Keratinocyte (primary cell): ENCODE results near the gene SNX24. TPM values are rescaled to one million over a fixed set of nuclear protein-coding genes. Genes with fewer than 3 reads are reported as not detected.

Experiments
- DNase-seq: peaks from one replicate; pipeline ENCODE4 v3.0.0-alpha.2; 2011; ENCODE audit warnings: low read depth, missing footprints, low spot score
- FAIRE-seq: peaks from 2 replicates; lab custom pipeline; 2011; peaks lifted over from hg19 to GRCh38; lab: Jason Lieb, UNC
- H2AFZ ChIP-seq: 2 replicates; pipeline ENCODE4 v1.6.0; 2012; ENCODE audit warnings: low read length, control low read depth, inconsistent platforms; ENCODE audit not compliant: control insufficient read depth
- H3K27ac ChIP-seq: 2 replicates; pipeline ENCODE4 v1.5.1; 2011; ENCODE audit warnings: low read length; ENCODE audit not compliant: control insufficient read depth, insufficient read depth
- H3K27me3 ChIP-seq: 3 replicates; pipeline ENCODE4 v1.6.0; 2011; ENCODE audit warnings: low read length; ENCODE audit not compliant: control insufficient read depth, insufficient read depth; ENCODE audit errors: extremely low read depth
- H3K36me3 ChIP-seq, 2 experiments: 2 replicates in 1 of 2; 3 replicates in 1 of 2; pipeline ENCODE4 v1.5.1; 2011; ENCODE audit warnings: low read length in 2 of 2, mild to moderate bottlenecking in 1 of 2; ENCODE audit not compliant: control insufficient read depth in 2 of 2, insufficient read depth in 2 of 2; ENCODE audit errors: extremely low read depth in 1 of 2
- H3K4me1 ChIP-seq: 3 replicates; pipeline ENCODE4 v1.5.1; 2011; ENCODE audit warnings: low read length; ENCODE audit not compliant: control insufficient read depth, insufficient read depth; ENCODE audit errors: extremely low read depth
- H3K4me2 ChIP-seq: 3 replicates; pipeline ENCODE4 v1.6.0; 2011; ENCODE audit warnings: low read depth, low read length; ENCODE audit not compliant: control insufficient read depth, insufficient read depth; ENCODE audit errors: extremely low read depth
- H3K4me3 ChIP-seq, 3 experiments: fragments of 200-600 bp in 1 of 3; sonication (generic) in 1 of 3; 2 replicates in 2 of 3; 3 replicates in 1 of 3; pipeline ENCODE4 v1.5.1; 2011 to 2016; ENCODE audit warnings: low read length in 3 of 3, mild to moderate bottlenecking in 3 of 3, control low read depth in 2 of 3, inconsistent platforms in 1 of 3, low read depth in 1 of 3, mixed read lengths in 1 of 3, mixed run types in 1 of 3, moderate library complexity in 1 of 3; ENCODE audit not compliant: control insufficient read depth in 2 of 3, insufficient read depth in 2 of 3; ENCODE audit errors: extremely low read depth in 1 of 3
- H3K79me2 ChIP-seq: 2 replicates; pipeline ENCODE4 v1.6.0; 2012; ENCODE audit warnings: low read length; ENCODE audit not compliant: control insufficient read depth, insufficient read depth
- H3K9ac ChIP-seq: 3 replicates; pipeline ENCODE4 v1.6.0; 2011; ENCODE audit warnings: low read length; ENCODE audit not compliant: control insufficient read depth, insufficient read depth; ENCODE audit errors: extremely low read depth
- H3K9me1 ChIP-seq: 3 replicates; pipeline ENCODE4 v1.6.0; 2011; ENCODE audit warnings: low read length; ENCODE audit not compliant: control insufficient read depth, insufficient read depth; ENCODE audit errors: extremely low read depth
- H3K9me3 ChIP-seq: 2 replicates; pipeline ENCODE4 v1.5.1; 2012; ENCODE audit warnings: low read depth, low read length; ENCODE audit not compliant: control insufficient read depth
- H4K20me1 ChIP-seq: 3 replicates; pipeline ENCODE4 v1.6.0; 2011; ENCODE audit warnings: low read length; ENCODE audit not compliant: control insufficient read depth, insufficient read depth; ENCODE audit errors: extremely low read depth
- EZH2 ChIP-seq: IDR thresholded peaks from one replicate; pipeline ENCODE4 v1.6.1; 2012; ENCODE audit warnings: inconsistent platforms, mild to moderate bottlenecking, low read length, moderate library complexity
- dilution Hi-C: fragments of 300-500 bp; cut with MboI; formaldehyde crosslinking; loops from one replicate; pipeline ENCODE4 v1.7.0; 2020; ENCODE audit warnings: low sequenced_read_pairs; ENCODE audit not compliant: extremely low pct_ligation_motif_present
- polyA plus RNA-seq, 5 experiments: library from polyadenylated mRNA; depleted of rRNA in 3 of 5; stranded (reverse) in 3 of 5; stranded (forward) in 1 of 5; unstranded in 1 of 5; fragments of >200 nt; gene quantifications; 1 replicate in 1 of 5; 2 replicates in 3 of 5; 3 replicates in 1 of 5; pipeline versions ENCODE4 v1.2.1 to v1.2.3, GENCODE V29; 2011 to 2012; ENCODE audit warnings: missing spikeins in 2 of 5, low read depth in 1 of 5, low replicate concordance in 1 of 5
- TF ChIP-seq, protein P1 (sequence below), 3 experiments: IDR thresholded peaks in 1 of 3; conservative IDR thresholded peaks in 1 of 3; optimal IDR thresholded peaks in 1 of 3; 2 replicates in 2 of 3; 3 replicates in 1 of 3; pipeline versions ENCODE3 to v1.5.1; 2011; ENCODE audit warnings: low read length in 3 of 3, mild to moderate bottlenecking in 3 of 3, moderate library complexity in 2 of 3, control low read depth in 1 of 3, inconsistent platforms in 1 of 3; ENCODE audit not compliant: insufficient read depth in 2 of 3; ENCODE audit errors: extremely low read depth in 1 of 3

The SNX24 gene
- polyA plus RNA-seq, 1 donor (not counting 4 experiments of a cell fraction or from before 2014, with no cell fraction given) = 15.0 TPM

- TF ChIP-seq, protein P1, sequence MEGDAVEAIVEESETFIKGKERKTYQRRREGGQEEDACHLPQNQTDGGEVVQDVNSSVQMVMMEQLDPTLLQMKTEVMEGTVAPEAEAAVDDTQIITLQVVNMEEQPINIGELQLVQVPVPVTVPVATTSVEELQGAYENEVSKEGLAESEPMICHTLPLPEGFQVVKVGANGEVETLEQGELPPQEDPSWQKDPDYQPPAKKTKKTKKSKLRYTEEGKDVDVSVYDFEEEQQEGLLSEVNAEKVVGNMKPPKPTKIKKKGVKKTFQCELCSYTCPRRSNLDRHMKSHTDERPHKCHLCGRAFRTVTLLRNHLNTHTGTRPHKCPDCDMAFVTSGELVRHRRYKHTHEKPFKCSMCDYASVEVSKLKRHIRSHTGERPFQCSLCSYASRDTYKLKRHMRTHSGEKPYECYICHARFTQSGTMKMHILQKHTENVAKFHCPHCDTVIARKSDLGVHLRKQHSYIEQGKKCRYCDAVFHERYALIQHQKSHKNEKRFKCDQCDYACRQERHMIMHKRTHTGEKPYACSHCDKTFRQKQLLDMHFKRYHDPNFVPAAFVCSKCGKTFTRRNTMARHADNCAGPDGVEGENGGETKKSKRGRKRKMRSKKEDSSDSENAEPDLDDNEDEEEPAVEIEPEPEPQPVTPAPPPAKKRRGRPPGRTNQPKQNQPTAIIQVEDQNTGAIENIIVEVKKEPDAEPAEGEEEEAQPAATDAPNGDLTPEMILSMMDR (optimal IDR thresholded peaks at IDR 0.05 in 1 of 3, IDR thresholded peaks at IDR 0.05 in 1 of 3, conservative IDR thresholded peaks at IDR 0.05 in 1 of 3; ENCODE audit: extremely low read depth in 1 of 3, insufficient read depth in 2 of 3, low read length in 3 of 3) = no peak
- no peak for TF ChIP-seq EZH2
- Histone ChIP-seq H3K9ac (no peak overlapping the region), H3K4me3 (no peak overlapping the region), H3K9me1 (no peaks in the 10 kb centered on the region), H3K4me1 (no peaks in the 10 kb centered on the region), H4K20me1 (no peaks in the 10 kb centered on the region), H3K27ac (no peak overlapping the region), H3K9me3 (no peaks in the 10 kb centered on the region), H3K36me3 (peaks cover 2 to 13% of the 10 kb centered on the region in 2 experiments), H3K27me3 (no peaks in the 10 kb centered on the region), H2AFZ (no peak overlapping the region), H3K79me2 (no peaks in the 10 kb centered on the region), H3K4me2 (no peak overlapping the region)
- DNase-seq (no peak), FAIRE-seq (no peak)
- dilution Hi-C loops = no loop called here
These were observed 156.4 kb downstream of the SNX24 start for GRCh38 chr5:123001808-123002207.

DNA sequence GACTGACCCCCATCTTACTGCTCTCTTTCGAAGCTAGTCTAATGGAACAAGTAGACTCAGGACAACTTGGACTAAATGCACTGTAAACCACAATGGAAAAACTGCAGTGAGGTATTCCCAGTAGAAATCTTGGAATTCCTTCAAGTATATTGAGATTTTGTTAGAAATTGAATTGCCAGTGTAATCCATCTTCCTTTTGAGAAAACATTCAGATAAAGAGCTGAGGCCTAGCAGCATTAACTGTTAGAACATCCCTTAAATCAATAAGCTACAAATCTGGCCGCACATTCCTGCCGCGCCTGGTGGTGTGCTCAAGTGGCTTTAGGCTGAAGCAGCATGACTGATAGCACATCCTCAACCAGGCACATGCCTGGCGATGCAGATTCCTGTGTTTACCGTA lies 161.8 kb downstream of the SNX24 start:
- FAIRE-seq = no peak
- no peaks in the 10 kb centered on the region for H3K9me3 ChIP-seq
- TF ChIP-seq, protein P1 (optimal IDR thresholded peaks at IDR 0.05 in 1 of 3, IDR thresholded peaks at IDR 0.05 in 1 of 3, conservative IDR thresholded peaks at IDR 0.05 in 1 of 3; ENCODE audit: extremely low read depth in 1 of 3, insufficient read depth in 2 of 3, low read length in 3 of 3) = no peak
- TF ChIP-seq EZH2 = no peak
- no peaks in the 10 kb centered on the region for H3K4me1 ChIP-seq
- no peak overlapping the region for H3K4me2 ChIP-seq
- no peaks in the 10 kb centered on the region for H4K20me1 ChIP-seq
- H3K27ac ChIP-seq = no peak overlapping the region
- H3K27me3 ChIP-seq = no peaks in the 10 kb centered on the region
- no peak overlapping the region for H3K4me3 ChIP-seq
- no peaks in the 10 kb centered on the region for H3K9me1 ChIP-seq
- peaks cover 0 to 10% of the 10 kb centered on the region in 2 experiments for H3K36me3 ChIP-seq
- H3K9ac ChIP-seq = no peak overlapping the region
- no peaks in the 10 kb centered on the region for H3K79me2 ChIP-seq
- H2AFZ ChIP-seq = no peak overlapping the region
- dilution Hi-C loops = no loop called here
- DNase-seq = no peak
